ENCODE measurements around the gene TGFBRAP1. TPM values are rescaled to one million over a fixed set of nuclear protein-coding genes. Genes with fewer than 3 reads are reported as not detected.
A peak's percentile ranks its signal among the peaks of the same experiment; 100 is the strongest.

TGFBRAP1 gene, protein sequence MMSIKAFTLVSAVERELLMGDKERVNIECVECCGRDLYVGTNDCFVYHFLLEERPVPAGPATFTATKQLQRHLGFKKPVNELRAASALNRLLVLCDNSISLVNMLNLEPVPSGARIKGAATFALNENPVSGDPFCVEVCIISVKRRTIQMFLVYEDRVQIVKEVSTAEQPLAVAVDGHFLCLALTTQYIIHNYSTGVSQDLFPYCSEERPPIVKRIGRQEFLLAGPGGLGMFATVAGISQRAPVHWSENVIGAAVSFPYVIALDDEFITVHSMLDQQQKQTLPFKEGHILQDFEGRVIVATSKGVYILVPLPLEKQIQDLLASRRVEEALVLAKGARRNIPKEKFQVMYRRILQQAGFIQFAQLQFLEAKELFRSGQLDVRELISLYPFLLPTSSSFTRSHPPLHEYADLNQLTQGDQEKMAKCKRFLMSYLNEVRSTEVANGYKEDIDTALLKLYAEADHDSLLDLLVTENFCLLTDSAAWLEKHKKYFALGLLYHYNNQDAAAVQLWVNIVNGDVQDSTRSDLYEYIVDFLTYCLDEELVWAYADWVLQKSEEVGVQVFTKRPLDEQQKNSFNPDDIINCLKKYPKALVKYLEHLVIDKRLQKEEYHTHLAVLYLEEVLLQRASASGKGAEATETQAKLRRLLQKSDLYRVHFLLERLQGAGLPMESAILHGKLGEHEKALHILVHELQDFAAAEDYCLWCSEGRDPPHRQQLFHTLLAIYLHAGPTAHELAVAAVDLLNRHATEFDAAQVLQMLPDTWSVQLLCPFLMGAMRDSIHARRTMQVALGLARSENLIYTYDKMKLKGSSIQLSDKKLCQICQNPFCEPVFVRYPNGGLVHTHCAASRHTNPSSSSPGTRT
- 10 to 100 TPM in 2 of 6 experiments, 1 to 10 TPM in 4; 5.7 to 11.2 (median 7.1) TPM for total RNA-seq
- long read RNA-seq, partial matches to known transcripts = 0 of 1 reads
- long read RNA-seq, other reads (novel, unspliced or antisense) = 1 of 1 reads

DNA sequence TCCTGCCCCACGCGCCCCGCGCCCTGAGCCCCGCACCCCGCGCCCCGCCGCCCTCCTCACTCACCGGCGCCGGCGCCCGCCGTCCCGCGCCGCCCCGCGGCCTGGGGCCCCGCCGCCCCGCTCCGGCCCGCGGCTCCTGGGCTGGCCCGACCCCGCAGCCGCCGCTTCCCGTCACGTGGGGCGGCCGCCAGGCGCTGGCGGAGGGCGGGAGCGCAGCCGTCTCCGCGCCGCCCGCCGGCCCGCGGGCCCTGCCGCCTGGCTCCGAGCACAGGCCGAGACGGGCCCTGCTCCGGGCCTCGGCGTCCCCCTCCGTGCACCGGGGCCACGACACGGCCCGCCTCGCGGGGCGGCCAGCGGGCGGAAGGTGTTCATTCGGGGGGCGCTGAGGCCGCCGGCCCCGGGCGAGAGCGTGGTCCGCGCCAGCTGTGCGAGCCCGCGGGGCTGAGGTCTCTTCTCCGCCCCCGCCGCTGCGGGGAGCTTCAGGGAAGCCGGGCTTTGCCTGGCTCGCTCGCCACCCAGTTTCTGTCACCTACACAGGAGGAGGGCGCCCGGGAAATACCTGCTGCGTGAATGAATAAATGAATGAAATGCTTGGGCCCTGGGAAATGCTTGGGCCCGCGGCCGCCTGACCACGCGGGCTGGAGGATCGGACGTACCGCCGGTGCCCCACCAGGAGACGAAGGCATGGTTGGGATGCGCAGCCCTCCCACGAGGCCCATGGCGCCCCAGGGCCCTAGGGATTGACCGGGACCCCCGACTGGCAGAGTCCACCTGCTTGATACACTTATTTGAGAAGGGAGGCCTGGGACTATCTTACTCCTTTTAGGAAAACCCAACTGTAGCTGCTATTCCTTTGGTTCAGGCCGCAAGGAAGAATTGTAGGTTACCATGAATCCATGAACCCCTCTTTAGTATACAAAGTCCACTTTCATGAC, at the start of gene TGFBRAP1:
Gene TGFBRAP1 (minus strand): TSS at position 175 of the 935 bp plus-strand sequence. CDS start 21,434 bp downstream, outside the sequence.
- DNase-seq = peak; percentile 64 to 70 (median 70)
- peaks cover 0 to 2% (median 0%) of the 10 kb centered on the region in 4 donors for H3K36me3 ChIP-seq
- intact Hi-C loops (cut with DNase I) = no loop called here
- TF ChIP-seq, protein P1, sequence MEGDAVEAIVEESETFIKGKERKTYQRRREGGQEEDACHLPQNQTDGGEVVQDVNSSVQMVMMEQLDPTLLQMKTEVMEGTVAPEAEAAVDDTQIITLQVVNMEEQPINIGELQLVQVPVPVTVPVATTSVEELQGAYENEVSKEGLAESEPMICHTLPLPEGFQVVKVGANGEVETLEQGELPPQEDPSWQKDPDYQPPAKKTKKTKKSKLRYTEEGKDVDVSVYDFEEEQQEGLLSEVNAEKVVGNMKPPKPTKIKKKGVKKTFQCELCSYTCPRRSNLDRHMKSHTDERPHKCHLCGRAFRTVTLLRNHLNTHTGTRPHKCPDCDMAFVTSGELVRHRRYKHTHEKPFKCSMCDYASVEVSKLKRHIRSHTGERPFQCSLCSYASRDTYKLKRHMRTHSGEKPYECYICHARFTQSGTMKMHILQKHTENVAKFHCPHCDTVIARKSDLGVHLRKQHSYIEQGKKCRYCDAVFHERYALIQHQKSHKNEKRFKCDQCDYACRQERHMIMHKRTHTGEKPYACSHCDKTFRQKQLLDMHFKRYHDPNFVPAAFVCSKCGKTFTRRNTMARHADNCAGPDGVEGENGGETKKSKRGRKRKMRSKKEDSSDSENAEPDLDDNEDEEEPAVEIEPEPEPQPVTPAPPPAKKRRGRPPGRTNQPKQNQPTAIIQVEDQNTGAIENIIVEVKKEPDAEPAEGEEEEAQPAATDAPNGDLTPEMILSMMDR (IDR thresholded peaks at IDR 0.05) = no peak
- TF ChIP-seq POLR2A (IDR thresholded peaks at IDR 0.05) = peak; percentile 72
- H3K4me3 ChIP-seq = peak within 1 kb of the TSS; percentile 57 to 74 (median 60)
- H3K27me3 ChIP-seq = no peaks in the 10 kb centered on the region
- peaks cover 0 to 10% (median 4%) of the 10 kb centered on the region in 4 donors for H3K4me1 ChIP-seq
- peak; percentile 77 to 91 (median 86) for ATAC-seq
- H3K27ac ChIP-seq = peak within 1 kb of the TSS; percentile 74 to 89 (median 81)
- 4% methylated on average over 29 of the region's 101 CpGs for WGBS (ENCODE audit: insufficient coverage, low coverage, low lambda C conversion rate, missing lambda C conversion rate)
- H3K9me3 ChIP-seq = no peaks in the 10 kb centered on the region

DNA sequence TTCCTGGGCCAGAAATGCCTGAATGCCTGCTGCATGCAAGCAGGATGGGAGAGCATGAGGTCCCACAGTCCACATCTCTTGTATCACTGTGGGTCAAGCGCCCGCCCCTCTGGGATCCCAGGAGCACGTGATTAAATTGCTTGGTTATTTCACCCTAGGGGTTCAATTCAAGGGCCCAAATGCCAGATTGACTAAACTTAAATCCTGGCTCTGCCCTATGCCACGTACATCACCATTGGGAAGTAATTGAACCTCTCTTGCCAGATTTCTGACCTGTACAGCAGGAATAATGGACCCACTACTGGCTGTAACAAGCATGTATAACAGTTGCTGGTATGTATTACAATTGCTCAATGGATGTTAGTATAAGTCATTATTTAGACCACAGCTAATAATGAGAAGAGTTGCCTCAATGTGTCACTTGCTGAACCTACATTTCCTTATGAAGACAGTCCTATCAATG, 49.4 kb upstream of the TGFBRAP1 start:
- no peak overlapping the region for H3K27ac ChIP-seq
- no peak overlapping the region for H3K4me3 ChIP-seq
- TF ChIP-seq POLR2A (IDR thresholded peaks at IDR 0.05) = no peak
- TF ChIP-seq, protein P1 (IDR thresholded peaks at IDR 0.05) = no peak
- H3K27me3 ChIP-seq = no peaks in the 10 kb centered on the region
- intact Hi-C loops (cut with DNase I) = no loop called here
- H3K4me1 ChIP-seq = no peaks in the 10 kb centered on the region
- H3K9me3 ChIP-seq = no peaks in the 10 kb centered on the region
- 93% methylated on average over 2 of the region's 4 CpGs for WGBS (ENCODE audit: insufficient coverage, low coverage, low lambda C conversion rate, missing lambda C conversion rate)
- no peak for DNase-seq
- no peak for ATAC-seq
- H3K36me3 ChIP-seq = peaks cover 0 to 9% (median 0%) of the 10 kb centered on the region in 4 donors

DNA sequence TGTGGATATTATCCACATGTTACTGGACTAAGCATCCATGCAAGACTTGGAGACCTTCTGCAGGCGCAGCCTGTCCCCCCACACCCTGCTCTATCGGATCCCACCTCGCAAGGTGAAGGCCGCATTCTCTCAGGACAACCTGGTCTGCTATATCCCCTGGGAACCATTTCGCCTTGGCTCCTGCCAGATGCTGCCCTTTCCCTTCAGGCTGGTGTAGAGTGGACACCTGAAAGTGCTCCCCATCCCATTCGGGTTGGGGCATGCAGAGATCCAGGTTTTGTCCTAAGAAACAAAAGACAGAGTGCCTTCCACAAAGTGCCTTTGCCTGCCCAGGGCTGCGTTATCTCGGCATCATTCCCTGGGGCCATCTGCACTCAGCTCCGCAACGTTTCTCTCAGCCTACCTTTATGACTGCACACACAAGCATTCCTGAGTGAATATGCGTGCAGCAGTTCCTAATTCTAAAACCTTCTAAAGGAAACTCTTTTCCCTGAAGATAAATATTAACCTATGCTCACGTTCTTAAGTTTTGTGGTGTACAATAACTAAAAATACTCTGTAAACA, 48.8 kb upstream of the TGFBRAP1 start:
- 84% methylated on average over 6 of the region's 12 CpGs for WGBS (ENCODE audit: insufficient coverage, low coverage, low lambda C conversion rate, missing lambda C conversion rate)
- Histone ChIP-seq H3K36me3 (peaks cover 0 to 6% (median 0%) of the 10 kb centered on the region in 4 donors), H3K9me3 (no peaks in the 10 kb centered on the region), H3K27me3 (no peaks in the 10 kb centered on the region), H3K4me3 (no peak overlapping the region), H3K4me1 (peaks cover 0 to under 1% (median 0%) of the 10 kb centered on the region in 4 donors), H3K27ac (no peak overlapping the region)
- intact Hi-C loops (cut with DNase I) = no loop called here
- ATAC-seq (no peak), DNase-seq (no peak)
- TF ChIP-seq, protein P1 (IDR thresholded peaks at IDR 0.05) = no peak
- no peak for TF ChIP-seq POLR2A (IDR thresholded peaks at IDR 0.05)
